H1 (cell line): ENCODE data around the gene ZMAT5. TPM values are rescaled to one million over a fixed set of nuclear protein-coding genes. Genes with fewer than 3 reads are reported as not detected.

Source experiments
- CTCF ChIA-PET: fragments of 300-600 bp; sonication (Branson Sonifier 250); formaldehyde crosslinking; loops from one replicate; lab custom pipeline; 2021; ENCODE audit not compliant: partially characterized antibody; lab: Charles Lee
- POLR2A ChIA-PET: fragments of 300-600 bp; sonication (Branson Sonifier 250); formaldehyde crosslinking; loops from one replicate; lab custom pipeline; 2021; ENCODE audit warnings: inconsistent platforms; ENCODE audit not compliant: partially characterized antibody; lab: Charles Lee
- DNase-seq, 2 experiments: peaks; one replicate each; pipeline versions ENCODE4 v3.0.0 to v3.0.0-alpha.2; 2010 to 2022; ENCODE audit warnings: low spot score in 2 of 2, low read depth in 1 of 2, mixed read lengths in 1 of 2
- FAIRE-seq: peaks from 2 replicates; lab custom pipeline; 2011; peaks lifted over from hg19 to GRCh38; lab: Jason Lieb, UNC
- H2AFZ ChIP-seq: 2 replicates; pipeline ENCODE4 v1.8.1; 2012; ENCODE audit warnings: low read length, inconsistent platforms
- H2AK5ac ChIP-seq: 2 replicates; pipeline ENCODE4 v1.6.1; 2013; ENCODE audit warnings: low read depth, low read length
- H2BK120ac ChIP-seq: replicated peaks from 2 replicates; pipeline ENCODE3; 2013; ENCODE audit warnings: low read depth, low read length, inconsistent platforms
- H2BK12ac ChIP-seq: 2 replicates; pipeline ENCODE4 v1.6.1; 2013; ENCODE audit warnings: low read depth, low read length
- H2BK15ac ChIP-seq: 2 replicates; pipeline ENCODE4 v1.6.1; 2013; ENCODE audit warnings: low read length
- H2BK20ac ChIP-seq: 2 replicates; pipeline ENCODE4 v1.6.1; 2013; ENCODE audit warnings: low read length
- H2BK5ac ChIP-seq: 2 replicates; pipeline ENCODE4 v1.6.1; 2013; ENCODE audit warnings: low read depth, low read length
- H3K14ac ChIP-seq: 2 replicates; pipeline ENCODE4 v1.6.1; 2013; ENCODE audit warnings: inconsistent platforms; ENCODE audit not compliant: insufficient read length
- H3K18ac ChIP-seq: 2 replicates; pipeline ENCODE4 v1.6.1; 2013; ENCODE audit warnings: low read length; ENCODE audit errors: extremely low read depth
- H3K23ac ChIP-seq: 2 replicates; pipeline ENCODE4 v1.6.1; 2013; ENCODE audit warnings: inconsistent platforms; ENCODE audit not compliant: insufficient read length
- H3K23me2 ChIP-seq: 2 replicates; pipeline ENCODE4 v1.6.1; 2013; ENCODE audit warnings: low read depth, low read length
- H3K27ac ChIP-seq: 2 replicates; pipeline ENCODE4 v1.6.1; 2011; ENCODE audit warnings: low read depth, low read length, inconsistent platforms
- H3K27me3 ChIP-seq, 4 experiments: replicated peaks in 1 of 4; 1 replicate in 1 of 4; 2 replicates in 3 of 4; pipeline versions ENCODE4 v1.6.1 to v1.8.1; 2011 to 2013; ENCODE audit warnings: low read length in 3 of 4, mild to moderate bottlenecking in 3 of 4, inconsistent platforms in 2 of 4, mixed read lengths in 2 of 4, moderate library complexity in 1 of 4; ENCODE audit not compliant: control insufficient read depth in 3 of 4, insufficient read depth in 3 of 4; ENCODE audit errors: extremely low read depth in 1 of 4
- H3K36me3 ChIP-seq, 4 experiments: 2 replicates each; pipeline versions ENCODE4 v1.6.1 to v1.8.1; 2011 to 2013; ENCODE audit warnings: mild to moderate bottlenecking in 4 of 4, low read length in 3 of 4, moderate library complexity in 2 of 4, control low read depth in 1 of 4, inconsistent platforms in 1 of 4; ENCODE audit not compliant: insufficient read depth in 4 of 4, control insufficient read depth in 2 of 4
- H3K4ac ChIP-seq: replicated peaks from 2 replicates; pipeline ENCODE3; 2013; ENCODE audit warnings: low read length, low read depth, mixed read lengths, inconsistent platforms; ENCODE audit not compliant: insufficient read length
- H3K4me1 ChIP-seq, 4 experiments: replicated peaks in 1 of 4; 1 replicate in 1 of 4; 2 replicates in 3 of 4; pipeline versions ENCODE4 v1.6.1 to v1.8.1; 2011 to 2013; ENCODE audit warnings: low read length in 3 of 4, inconsistent platforms in 2 of 4, mixed read lengths in 1 of 4; ENCODE audit not compliant: insufficient read depth in 4 of 4, control insufficient read depth in 3 of 4
- H3K4me2 ChIP-seq, 2 experiments: 2 replicates each; pipeline versions ENCODE4 v1.6.1 to v1.8.1; 2011 to 2013; ENCODE audit warnings: low read depth in 2 of 2, low read length in 2 of 2, control low read depth in 1 of 2, inconsistent platforms in 1 of 2, mild to moderate bottlenecking in 1 of 2; ENCODE audit not compliant: insufficient read depth in 1 of 2
- H3K4me3 ChIP-seq, 4 experiments: fragments of 200-600, 300-600 bp in 1 of 4; sonication (generic), shearing (Covaris generic), sonication (Bioruptor Twin) in 1 of 4; 2 replicates each; pipeline versions ENCODE4 v1.5.1 to v1.8.1; 2011 to 2016; ENCODE audit warnings: low read length in 4 of 4, low read depth in 3 of 4, control low read depth in 2 of 4, inconsistent platforms in 2 of 4, mild to moderate bottlenecking in 2 of 4, mixed read lengths in 1 of 4, moderate library complexity in 1 of 4; ENCODE audit not compliant: insufficient read depth in 2 of 4; ENCODE audit errors: extremely low read depth in 1 of 4
- H3K56ac ChIP-seq: replicated peaks from 2 replicates; pipeline ENCODE3; 2013; ENCODE audit warnings: low read depth, mild to moderate bottlenecking, mixed read lengths, low read length, inconsistent platforms; ENCODE audit not compliant: insufficient read length
- H3K79me1 ChIP-seq: 2 replicates; pipeline ENCODE4 v1.6.1; 2013; ENCODE audit warnings: low read depth, low read length, control low read depth
- H3K79me2 ChIP-seq, 2 experiments: 2 replicates each; pipeline versions ENCODE4 v1.6.1 to v1.8.1; 2012 to 2013; ENCODE audit warnings: low read length in 2 of 2, mild to moderate bottlenecking in 2 of 2, inconsistent platforms in 1 of 2; ENCODE audit not compliant: insufficient read depth in 2 of 2, control insufficient read depth in 1 of 2
- H3K9ac ChIP-seq, 4 experiments: replicated peaks in 1 of 4; 1 replicate in 1 of 4; 2 replicates in 3 of 4; pipeline versions ENCODE4 v1.6.1 to v1.8.1; 2011 to 2013; ENCODE audit warnings: low read depth in 3 of 4, low read length in 3 of 4, control low read depth in 2 of 4, mild to moderate bottlenecking in 2 of 4, moderate library complexity in 2 of 4, inconsistent platforms in 1 of 4; ENCODE audit errors: extremely low read depth in 1 of 4
- H3K9me3 ChIP-seq, 2 experiments: 2 replicates each; pipeline versions ENCODE4 v1.6.1 to v1.8.1; 2012 to 2013; ENCODE audit warnings: mild to moderate bottlenecking in 2 of 2, moderate library complexity in 2 of 2, control low read depth in 1 of 2, inconsistent platforms in 1 of 2, low read depth in 1 of 2, low read length in 1 of 2, mixed read lengths in 1 of 2; ENCODE audit not compliant: insufficient read depth in 2 of 2
- H4K20me1 ChIP-seq, 2 experiments: replicated peaks in 1 of 2; 2 replicates each; pipeline versions ENCODE3 to v1.8.1; 2011 to 2013; ENCODE audit warnings: inconsistent platforms in 2 of 2, low read length in 2 of 2, mild to moderate bottlenecking in 1 of 2; ENCODE audit not compliant: insufficient read depth in 2 of 2, control insufficient read depth in 1 of 2
- H4K5ac ChIP-seq: 2 replicates; pipeline ENCODE4 v1.6.1; 2013; ENCODE audit warnings: low read length, low read depth, mixed read lengths, inconsistent platforms; ENCODE audit not compliant: insufficient read length
- H4K8ac ChIP-seq: 2 replicates; pipeline ENCODE4 v1.8.0; 2013; ENCODE audit warnings: mild to moderate bottlenecking, moderate library complexity, low read length, inconsistent platforms; ENCODE audit not compliant: insufficient read depth; ENCODE audit errors: extremely low read depth
- H4K91ac ChIP-seq: replicated peaks from 2 replicates; pipeline ENCODE3; 2013; ENCODE audit warnings: low read length, mixed read lengths, inconsistent platforms; ENCODE audit not compliant: insufficient read length
- CREB1 ChIP-seq: IDR thresholded peaks from 2 replicates; pipeline ENCODE4 v1.6.1; 2012; ENCODE audit warnings: inconsistent platforms
- EGR1 ChIP-seq: IDR thresholded peaks from 2 replicates; pipeline ENCODE4 v1.6.1; 2011; ENCODE audit warnings: low read depth, low read length, borderline replicate concordance
- GABPA ChIP-seq: IDR thresholded peaks from 2 replicates; pipeline ENCODE4 v1.6.1; 2011; ENCODE audit warnings: mild to moderate bottlenecking, low read length, moderate library complexity, borderline replicate concordance; ENCODE audit not compliant: insufficient read depth
- RFX5 ChIP-seq: IDR thresholded peaks from 2 replicates; pipeline ENCODE4 v1.6.1; 2011; ENCODE audit warnings: low read depth, low read length, improper control_type of control experiment, borderline replicate concordance
- RXRA ChIP-seq: IDR thresholded peaks from 2 replicates; pipeline ENCODE4 v1.6.1; 2011; ENCODE audit warnings: low read depth, mild to moderate bottlenecking, low read length, moderate library complexity; ENCODE audit not compliant: insufficient read depth
- SP2 ChIP-seq: IDR thresholded peaks from 2 replicates; pipeline ENCODE4 v1.6.1; 2012; ENCODE audit warnings: mild to moderate bottlenecking, low read length, inconsistent platforms
- WGBS, 2 experiments: shearing (Covaris generic) in 1 of 2; methylation state at CpG; one replicate each; pipeline versions ENCODE4 v1.1.6 to v1.1.7; 2013 to 2015; ENCODE audit warnings: low lambda C conversion rate in 2 of 2, mixed read lengths in 2 of 2, inconsistent platforms in 1 of 2, low coverage in 1 of 2, missing lambda C conversion rate in 1 of 2; ENCODE audit not compliant: insufficient replicate concordance in 2 of 2, insufficient coverage in 1 of 2, insufficient read length in 1 of 2; ENCODE audit errors: extremely low coverage in 1 of 2, missing lambda C conversion rate in 1 of 2; 5-methylcytosine and 5-hydroxymethylcytosine counted together
- polyA plus RNA-seq, 7 experiments: library from polyadenylated mRNA; depleted of rRNA in 3 of 7; stranded (reverse) in 5 of 7; unstranded in 2 of 7; fragments of >200 nt in 5 of 7; fragments of 200-250 nt in 2 of 7; gene quantifications; 1 replicate in 5 of 7; 2 replicates in 1 of 7; 4 replicates in 1 of 7; pipeline versions ENCODE4 v1.2.1 to v1.2.3, GENCODE V29; 2011 to 2013; ENCODE audit warnings: missing spikeins in 2 of 7, mixed read lengths in 2 of 7
- total RNA-seq: library from RNA; stranded (reverse); fragmentation: NEBNext Ultra II Directional; extraction: Animal tissue kit (Norgen Biotek cat#: 25700); gene quantifications from 2 replicates; pipeline ENCODE4 v1.2.1, GENCODE V29; 2021

ZMAT5 gene
- total and polyA plus RNA-seq, 2 of the 8 experiments (the other 6 are each of a cell fraction or from before 2014, with no cell fraction given): 14.0 to 38.3 TPM

DNA sequence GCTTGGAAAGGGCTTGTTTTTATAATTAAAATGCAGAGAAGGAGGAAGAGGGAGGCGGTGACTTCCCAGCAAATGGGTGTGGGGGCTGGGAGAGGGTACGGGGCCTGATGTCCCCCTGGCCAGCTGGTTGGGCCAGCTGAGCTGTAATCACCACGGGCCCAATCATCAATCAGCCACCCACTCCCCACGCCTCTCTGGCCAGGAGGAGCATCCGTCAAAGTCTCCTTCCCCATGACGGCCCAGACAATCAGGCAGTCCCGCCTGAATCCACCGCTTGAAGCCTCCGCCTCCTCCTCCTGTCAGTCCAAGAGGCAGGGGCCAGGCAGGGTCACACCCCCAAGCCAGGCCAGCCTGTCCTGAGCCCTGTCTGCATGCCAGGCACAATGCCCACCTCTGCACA lies 60.3 kb downstream of the ZMAT5 start:
- peaks cover under 1 to 5% of the 10 kb centered on the region in 2 experiments for H4K20me1 ChIP-seq
- CTCF ChIA-PET: interaction anchor here (0.9 to 4.5 kb wide), 4 partner anchors 11 to 36 kb away, joined by 3 to 25 read pairs (median 8); no protein-coding TSS in a partner anchor
- POLR2A ChIA-PET: interaction anchor here (1.0 kb wide), 1 partner anchor 76 kb away, joined by 3 read pairs; no protein-coding TSS in a partner anchor

More for the DNA sequence above, 60.3 kb downstream of the ZMAT5 start:
- no peak overlapping the region for H2BK20ac ChIP-seq
- H3K4me1 ChIP-seq: peaks cover 5 to 47% (median 36%) of the 10 kb centered on the region in 4 experiments
- no peak overlapping the region for H3K27ac ChIP-seq
- H2BK5ac ChIP-seq: no peak overlapping the region
- H2BK15ac ChIP-seq: no peak overlapping the region
- H2AFZ ChIP-seq: no peak overlapping the region
- no peak overlapping the region for H3K4me3 ChIP-seq
- H3K9me3 ChIP-seq: no peaks in the 10 kb centered on the region
- no peak for DNase-seq
- H3K4ac ChIP-seq: no peak overlapping the region
- H3K23ac ChIP-seq: no peak overlapping the region
- FAIRE-seq: no peak
- no peak overlapping the region for H3K9ac ChIP-seq
- no peak overlapping the region for H4K91ac ChIP-seq
- no peaks in the 10 kb centered on the region for H3K36me3 ChIP-seq
- H3K23me2 ChIP-seq: peaks cover 9% of the 10 kb centered on the region; the same call in 1 of the 2 replicates
- H3K4me2 ChIP-seq: no peak overlapping the region
- no peaks in the 10 kb centered on the region for H3K79me1 ChIP-seq
- H2BK12ac ChIP-seq: peak overlapping the region; percentile 39; the same call in 1 of the 2 replicates
- H2BK120ac ChIP-seq: no peak overlapping the region
- no peaks in the 10 kb centered on the region for H3K79me2 ChIP-seq
- H3K27me3 ChIP-seq: peaks cover 0 to 23% (median 12%) of the 10 kb centered on the region in 4 experiments; a peak in 3 of 7 replicates
- no peak overlapping the region for H4K8ac ChIP-seq
- H3K14ac ChIP-seq: no peak overlapping the region
- no peak for TF ChIP-seq CREB1
- no peak for TF ChIP-seq RFX5
- no peak for TF ChIP-seq EGR1
- no peak for TF ChIP-seq RXRA
- TF ChIP-seq SP2: no peak
- 0 out of 2 replicates have a peak, but pooled peaks have one; percentile 14 for TF ChIP-seq GABPA
- H3K56ac ChIP-seq: no peak overlapping the region
- 0 out of 2 replicates have a peak overlapping the region, but pooled peaks have one; percentile 26 for H2AK5ac ChIP-seq
- H4K5ac ChIP-seq: no peak overlapping the region
- 38% methylated on average over 7 of the region's 9 CpGs; no CpG with 5 or more reads in 1 of the 2 experiments for WGBS, 2 experiments
- H3K18ac ChIP-seq: peak overlapping the region; percentile 60
